Epithelial cell of esophagus (primary cell): ENCODE results near the gene ADCYAP1R1.

Experiments used
- DNase-seq: peaks from one replicate; pipeline ENCODE4 v3.0.0; 2010; ENCODE audit warnings: low read depth
- H3K4me3 ChIP-seq: 2 replicates; pipeline ENCODE4 v1.5.1; 2011; ENCODE audit warnings: mild to moderate bottlenecking, low read length, control low read depth
- TF ChIP-seq, protein P1 (sequence below): IDR thresholded peaks from 2 replicates; pipeline ENCODE4 v1.5.1; 2011; ENCODE audit warnings: low read depth, mild to moderate bottlenecking, low read length, control low read depth, inconsistent platforms; ENCODE audit not compliant: insufficient read depth; ENCODE audit errors: missing control alignments

Gene ADCYAP1R1

DNA sequence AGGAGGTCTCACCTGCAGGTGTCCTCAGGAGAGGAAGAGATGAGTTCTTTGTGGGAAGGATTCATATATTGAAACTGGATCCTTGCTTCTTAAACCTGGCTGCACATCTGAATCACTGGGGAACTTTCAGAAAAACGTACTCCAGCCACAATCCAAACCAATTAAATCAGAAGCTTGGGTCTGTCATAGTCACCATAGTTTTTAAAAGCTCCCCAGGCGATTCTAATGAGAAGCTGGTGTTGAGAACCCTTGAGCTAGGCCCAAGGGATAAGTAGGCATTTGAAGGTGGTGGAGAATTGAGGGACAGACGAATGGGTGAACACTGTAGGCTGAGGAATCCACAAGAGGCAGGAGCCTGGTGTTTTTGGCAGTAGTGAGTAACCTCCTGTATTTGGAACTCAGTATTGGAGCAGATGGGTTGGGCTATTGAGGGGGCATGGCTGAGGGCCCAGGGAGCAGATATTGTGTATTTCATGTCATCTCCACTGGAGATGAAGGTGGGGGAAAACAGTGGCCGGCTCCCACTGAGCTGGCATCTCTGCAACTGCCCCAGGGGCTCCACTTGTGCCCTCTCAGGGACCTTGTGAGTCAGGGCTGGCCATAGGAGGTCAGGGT lies 14.5 kb downstream of the ADCYAP1R1 start:
- TF ChIP-seq, protein P1, sequence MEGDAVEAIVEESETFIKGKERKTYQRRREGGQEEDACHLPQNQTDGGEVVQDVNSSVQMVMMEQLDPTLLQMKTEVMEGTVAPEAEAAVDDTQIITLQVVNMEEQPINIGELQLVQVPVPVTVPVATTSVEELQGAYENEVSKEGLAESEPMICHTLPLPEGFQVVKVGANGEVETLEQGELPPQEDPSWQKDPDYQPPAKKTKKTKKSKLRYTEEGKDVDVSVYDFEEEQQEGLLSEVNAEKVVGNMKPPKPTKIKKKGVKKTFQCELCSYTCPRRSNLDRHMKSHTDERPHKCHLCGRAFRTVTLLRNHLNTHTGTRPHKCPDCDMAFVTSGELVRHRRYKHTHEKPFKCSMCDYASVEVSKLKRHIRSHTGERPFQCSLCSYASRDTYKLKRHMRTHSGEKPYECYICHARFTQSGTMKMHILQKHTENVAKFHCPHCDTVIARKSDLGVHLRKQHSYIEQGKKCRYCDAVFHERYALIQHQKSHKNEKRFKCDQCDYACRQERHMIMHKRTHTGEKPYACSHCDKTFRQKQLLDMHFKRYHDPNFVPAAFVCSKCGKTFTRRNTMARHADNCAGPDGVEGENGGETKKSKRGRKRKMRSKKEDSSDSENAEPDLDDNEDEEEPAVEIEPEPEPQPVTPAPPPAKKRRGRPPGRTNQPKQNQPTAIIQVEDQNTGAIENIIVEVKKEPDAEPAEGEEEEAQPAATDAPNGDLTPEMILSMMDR = no peak
- H3K4me3 ChIP-seq = no peak overlapping the region
- DNase-seq = no peak

DNA sequence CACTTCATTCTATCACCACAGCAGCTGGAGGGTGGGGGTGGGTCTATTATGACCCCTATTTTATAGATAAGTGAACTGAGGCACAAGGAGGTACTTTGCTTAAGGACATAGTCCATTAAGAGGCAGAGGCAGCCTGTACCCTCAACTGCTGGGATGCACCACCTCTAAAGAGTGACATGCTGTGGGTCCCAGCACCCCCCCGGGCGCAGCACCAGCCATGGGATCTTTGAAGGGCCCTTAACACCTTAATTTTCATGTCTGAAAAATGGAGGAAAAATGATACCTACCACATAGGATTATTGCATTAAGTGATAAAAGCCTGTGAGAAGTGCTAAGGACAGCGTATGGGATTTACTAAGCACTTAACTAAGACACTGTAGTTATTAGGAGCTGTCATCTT lies 15.4 kb downstream of the ADCYAP1R1 start:
- no peak overlapping the region for H3K4me3 ChIP-seq
- TF ChIP-seq, protein P1 = no peak
- no peak for DNase-seq

DNA sequence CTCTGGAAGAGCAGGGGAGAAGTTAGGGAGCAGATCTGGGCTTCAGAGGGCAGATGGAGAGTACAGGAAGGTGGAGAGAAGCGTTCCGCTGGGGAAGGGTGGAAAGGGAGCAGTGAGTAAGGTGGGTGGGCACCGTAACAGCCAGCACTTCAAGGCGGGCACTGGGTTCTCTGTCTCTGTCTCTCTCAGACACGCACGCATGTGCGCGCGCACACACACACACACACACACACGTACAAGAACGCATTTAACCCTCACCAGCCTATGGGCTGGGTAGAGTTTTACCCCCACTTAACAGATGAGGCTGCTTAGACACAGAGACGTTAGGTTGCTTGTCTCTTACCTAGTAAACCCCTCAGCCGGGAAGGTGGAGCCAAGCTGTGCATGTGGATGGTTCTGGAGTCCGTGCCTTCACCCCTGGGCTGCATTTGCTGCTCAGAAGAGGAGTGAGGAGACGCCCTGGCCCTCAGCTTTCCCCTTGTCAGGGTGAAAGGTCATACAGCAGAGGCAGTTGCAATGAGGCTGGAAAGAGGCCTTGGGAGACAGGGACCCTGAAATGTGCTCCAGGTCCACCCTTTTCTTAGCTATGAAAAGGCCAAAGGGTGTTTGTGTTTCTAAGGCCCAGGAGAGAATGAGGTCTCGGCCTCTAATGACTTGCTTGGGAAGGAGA lies 16.0 kb downstream of the ADCYAP1R1 start:
- no peak overlapping the region for H3K4me3 ChIP-seq
- no peak for DNase-seq
- TF ChIP-seq, protein P1 = no peak

DNA sequence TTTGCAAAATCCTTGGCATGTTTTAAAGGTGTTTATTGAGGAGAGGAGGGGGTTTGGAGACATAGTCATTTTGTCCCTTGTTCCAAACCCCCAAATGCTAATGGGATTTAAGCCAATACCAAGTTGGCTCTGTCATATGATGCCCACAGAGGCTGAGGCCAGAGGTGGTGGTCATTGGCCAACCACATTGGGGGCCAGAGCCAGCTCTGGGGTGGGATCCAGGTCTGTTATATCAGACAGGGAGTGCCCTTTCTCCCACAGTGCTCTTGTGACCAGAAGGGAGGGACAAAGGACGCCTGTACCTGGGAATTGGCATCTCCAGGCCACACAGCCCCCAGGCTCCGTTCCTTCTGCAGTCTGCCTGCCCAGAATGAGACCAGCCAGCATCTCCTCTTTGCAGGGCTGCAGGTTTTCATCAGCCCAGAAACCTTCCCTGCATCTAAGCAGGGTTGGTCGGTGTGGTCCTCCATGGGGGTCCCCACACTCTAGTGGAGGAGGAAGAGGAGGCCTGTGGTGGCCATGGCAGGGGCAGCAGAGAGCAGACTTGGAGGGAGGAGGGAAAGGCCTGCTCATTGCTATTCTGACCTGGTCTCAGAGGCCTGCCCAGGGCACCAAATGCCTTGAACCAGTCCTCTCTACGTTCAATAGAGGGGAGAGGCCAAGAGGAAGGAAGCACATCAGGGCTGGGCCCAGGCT lies 17.9 kb downstream of the ADCYAP1R1 start:
- H3K4me3 ChIP-seq = no peak overlapping the region
- TF ChIP-seq, protein P1 = no peak
- DNase-seq = no peak

DNA sequence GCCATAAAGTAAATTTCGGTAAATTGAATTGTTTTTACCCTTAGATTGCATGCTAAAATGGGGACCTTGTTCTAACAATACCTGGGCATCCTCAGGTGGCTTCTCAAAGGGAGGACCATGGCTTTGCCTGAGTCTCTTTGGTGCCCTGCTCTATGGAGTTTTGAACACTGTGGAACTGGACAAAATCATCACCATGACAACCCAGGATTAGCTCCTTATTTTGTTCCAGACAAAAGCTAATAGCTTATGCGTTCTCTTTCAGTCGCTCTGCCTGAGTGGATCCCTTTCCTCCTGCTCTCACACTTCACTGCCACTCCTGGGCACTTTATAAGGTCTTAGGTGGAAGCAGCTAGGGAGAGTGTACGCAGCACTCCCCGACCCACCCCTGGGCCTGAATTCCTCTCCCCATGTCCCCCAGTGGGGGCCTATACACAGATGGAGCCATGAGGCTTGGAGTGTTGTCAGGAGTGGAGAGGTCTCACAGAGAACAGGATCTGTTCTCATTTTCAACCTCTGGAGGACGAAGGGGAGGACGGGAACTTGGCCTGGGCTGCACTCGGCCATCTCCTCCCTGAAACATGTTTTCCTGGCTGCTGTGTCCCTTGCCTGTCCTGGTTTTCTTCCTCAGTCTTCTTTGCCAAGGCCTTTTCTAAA lies 19.0 kb downstream of the ADCYAP1R1 start:
- TF ChIP-seq, protein P1 = no peak
- H3K4me3 ChIP-seq = no peak overlapping the region
- DNase-seq = no peak

DNA sequence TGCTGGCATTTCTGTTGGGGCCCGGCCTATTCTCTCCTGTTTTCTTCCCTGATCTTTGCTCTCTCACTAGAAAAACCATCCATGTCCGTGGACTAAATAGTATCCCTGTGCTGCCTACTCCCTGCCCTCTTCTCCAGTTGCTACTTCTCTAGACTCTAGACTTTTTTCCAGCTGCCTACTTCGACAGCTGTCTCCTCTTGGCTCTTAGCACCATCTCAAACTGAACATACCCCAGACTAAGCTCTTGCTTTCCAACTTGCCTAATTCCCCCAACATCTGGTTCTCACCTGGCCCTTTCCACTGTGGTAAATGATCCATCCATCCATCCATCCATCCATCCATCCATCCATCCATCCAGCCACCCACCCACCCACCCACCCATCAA lies 19.5 kb downstream of the ADCYAP1R1 start:
- no peak for DNase-seq
- no peak overlapping the region for H3K4me3 ChIP-seq
- TF ChIP-seq, protein P1 = no peak
